Fibroblast of mammary gland (primary cell): ENCODE results near the gene CCDC187.

Experiments
- DNase-seq: peaks from one replicate; pipeline ENCODE4 v3.0.0-alpha.2; 2010; ENCODE audit warnings: low read depth
- H3K4me3 ChIP-seq: 2 replicates; pipeline ENCODE4 v1.5.1; 2011; ENCODE audit warnings: low read depth, mild to moderate bottlenecking, low read length, moderate library complexity; ENCODE audit not compliant: control insufficient read depth
- CTCF ChIP-seq: conservative IDR thresholded peaks from 2 replicates; pipeline ENCODE4 v1.5.1; 2011; ENCODE audit warnings: low read depth, low read length, inconsistent platforms; ENCODE audit not compliant: control insufficient read depth, insufficient read depth

The CCDC187 gene

GRCh38 chr9:136246849-136247550 lies 56.9 kb downstream of the CCDC187 start:
- H3K4me3 ChIP-seq: no peak overlapping the region
- TF ChIP-seq CTCF: no peak
- DNase-seq: no peak

GRCh38 chr9:136245219-136246150 lies 58.4 kb downstream of the CCDC187 start, which contains the start of gene QSOX2:
TSS of gene QSOX2 (minus strand) at chr9:136245812. CDS start at chr9:136245803, 9 bp downstream.
- H3K4me3 ChIP-seq: peak within 1 kb of the TSS; percentile 74
- DNase-seq: peak; percentile 70
- TF ChIP-seq CTCF: no peak

- no peak for TF ChIP-seq CTCF
Measured at GRCh38 chr9:136244969-136245218, 59.0 kb downstream of the CCDC187 start.

GRCh38 chr9:136244122-136244968 lies 59.5 kb downstream of the CCDC187 start:
- peak overlapping the region; percentile 74 for H3K4me3 ChIP-seq
- TF ChIP-seq CTCF: no peak
- DNase-seq: no peak

More at GRCh38 chr9:136244969-136245218, 59.0 kb downstream of the CCDC187 start:
- peak overlapping the region; percentile 74 for H3K4me3 ChIP-seq
- DNase-seq: no peak

GRCh38 chr9:136243631-136244030 lies 60.3 kb downstream of the CCDC187 start:
- H3K4me3 ChIP-seq: no peak overlapping the region
- no peak for DNase-seq
- no peak for TF ChIP-seq CTCF

- DNase-seq: no peak
- no peak for TF ChIP-seq CTCF
Measured at GRCh38 chr9:136242918-136243525, 60.9 kb downstream of the CCDC187 start.

More at GRCh38 chr9:136242918-136243525, 60.9 kb downstream of the CCDC187 start:
- H3K4me3 ChIP-seq: no peak overlapping the region
